Astrocyte of the cerebellum (primary cell): Measurements from ENCODE around the gene ERMN.
A peak's percentile ranks its signal among the peaks of the same experiment; 100 is the strongest.
"Not testable (repeated sequence)": the region's sequence is repeated elsewhere in the genome, so short reads cannot be mapped to it uniquely, and the experiment has no call there.

Experiments used
- DNase-seq: peaks from one replicate; pipeline ENCODE4 v3.0.0-alpha.2; 2011; ENCODE audit warnings: low read depth
- H3K4me3 ChIP-seq: 2 replicates; pipeline ENCODE4 v1.5.1; 2011; ENCODE audit warnings: mild to moderate bottlenecking, low read depth, low read length, moderate library complexity
- CTCF ChIP-seq: IDR thresholded peaks from 2 replicates; pipeline ENCODE4 v1.5.1; 2012; ENCODE audit warnings: low read length, low read depth, moderate library complexity, mild to moderate bottlenecking; ENCODE audit errors: missing control alignments
- in situ Hi-C: cut with HindIII; loops from 2 replicates; pipeline ENCODE4 v1.10.0; 2017; ENCODE audit warnings: low sequenced_read_pairs

The ERMN gene

GRCh38 chr2:157361526-157361925 lies 35.9 kb upstream of the ERMN start:
- DNase-seq: no peak
- TF ChIP-seq CTCF: no peak
- in situ Hi-C loops: no loop called here
- H3K4me3 ChIP-seq: no peak overlapping the region

- H3K4me3 ChIP-seq: no peak overlapping the region
- DNase-seq: no peak
- in situ Hi-C loops: no loop called here
- TF ChIP-seq CTCF: no peak
Observed at GRCh38 chr2:157359628-157360027, 34.0 kb upstream of the ERMN start.

DNA sequence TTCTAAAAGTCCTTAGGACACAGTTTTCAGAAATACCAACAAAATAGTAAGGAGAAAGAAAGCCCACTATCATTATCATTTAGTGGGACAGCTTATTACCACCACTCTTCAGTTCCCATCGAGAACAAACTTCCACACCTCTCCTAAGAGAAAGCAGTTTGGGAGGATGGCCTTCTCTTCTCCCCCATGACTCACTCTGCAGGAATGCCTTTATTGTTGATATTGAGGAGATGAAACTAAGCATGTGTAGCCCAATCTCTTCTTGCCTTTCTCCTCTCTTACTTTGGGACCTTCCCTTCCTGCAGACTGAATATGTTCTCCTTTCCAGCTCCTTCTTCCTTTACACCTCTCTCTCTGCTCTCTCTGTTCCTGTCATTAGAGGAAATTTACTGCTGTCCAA lies 30.0 kb upstream of the ERMN start:
- no peak for DNase-seq
- no peak for TF ChIP-seq CTCF
- in situ Hi-C loops: no loop called here
- H3K4me3 ChIP-seq: no peak overlapping the region

- no peak for TF ChIP-seq CTCF
- no peak overlapping the region for H3K4me3 ChIP-seq
- in situ Hi-C loops: no loop called here
- no peak for DNase-seq
Observed at GRCh38 chr2:157349949-157350515, 24.4 kb upstream of the ERMN start.

- no peak overlapping the region for H3K4me3 ChIP-seq
- in situ Hi-C loops: no loop called here
- no peak for DNase-seq
- TF ChIP-seq CTCF: no peak
Observed at GRCh38 chr2:157348291-157348921, 22.8 kb upstream of the ERMN start.

GRCh38 chr2:157345647-157346389 lies 20.2 kb upstream of the ERMN start:
- no peak overlapping the region for H3K4me3 ChIP-seq
- in situ Hi-C loops: no loop called here
- no peak for TF ChIP-seq CTCF
- no peak for DNase-seq

GRCh38 chr2:157341381-157341780 lies 15.8 kb upstream of the ERMN start:
- peak; percentile 66 for DNase-seq
- H3K4me3 ChIP-seq, in situ Hi-C loops: not testable (repeated sequence)
